ENCODE results near the gene ATXN7.

The ATXN7 gene

DNA sequence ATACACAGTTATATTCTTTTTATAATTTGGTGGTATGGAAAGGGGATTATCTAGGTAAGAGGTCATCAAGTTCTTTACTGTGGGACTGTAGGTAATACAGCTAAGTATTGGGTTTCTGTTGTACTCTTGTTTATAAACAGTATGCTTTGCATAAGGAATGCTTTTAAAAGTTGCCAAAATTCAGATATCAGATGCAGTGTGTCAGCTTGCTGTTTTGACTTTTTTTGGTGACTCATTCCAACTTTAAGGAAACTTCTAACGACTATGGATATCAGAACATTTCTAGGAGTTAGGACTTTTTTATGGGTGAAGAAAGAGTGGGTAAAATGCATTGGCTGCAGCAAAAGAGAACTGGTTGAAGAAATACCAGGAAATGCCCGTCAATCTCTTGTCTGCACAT lies 45.8 kb downstream of the ATXN7 start:
- no peak for DNase-seq

DNA sequence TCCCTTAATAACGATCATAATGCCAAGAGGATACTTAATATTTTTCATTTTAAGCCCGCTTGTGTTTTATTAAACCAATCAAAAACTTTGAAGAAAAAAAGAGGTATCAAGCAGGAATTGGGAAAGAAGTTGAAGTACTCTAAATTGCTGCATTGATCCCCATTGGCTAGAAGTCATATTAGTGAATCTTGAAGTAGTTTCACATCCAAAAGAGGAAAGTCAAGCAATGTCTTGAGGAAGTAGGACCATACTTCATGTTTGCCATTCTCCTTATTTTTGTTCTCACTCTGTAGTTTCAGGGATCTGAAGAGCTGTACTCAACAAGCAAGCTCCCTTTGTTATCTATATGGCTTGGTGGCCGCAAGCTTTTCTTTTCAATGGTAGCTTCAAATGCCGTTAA lies 46.3 kb downstream of the ATXN7 start:
- no peak for DNase-seq

DNA sequence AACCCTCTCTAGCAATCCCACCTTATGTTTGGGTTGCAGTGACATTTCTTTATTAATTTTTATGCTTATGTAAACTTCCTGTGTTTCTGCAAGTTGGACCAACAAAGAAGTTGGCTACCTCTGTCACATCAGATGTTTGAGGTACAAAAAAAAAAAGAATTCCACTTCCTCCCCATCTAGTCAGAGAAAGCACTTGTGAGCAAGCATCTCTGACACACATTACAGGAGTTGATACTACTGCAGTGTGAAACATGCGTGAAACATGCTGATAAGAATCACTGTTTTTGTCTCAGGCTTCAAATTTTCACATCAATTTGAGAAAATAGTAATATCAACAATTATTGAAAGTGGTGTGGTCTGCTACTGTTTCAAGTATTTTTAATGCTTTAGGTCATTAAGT lies 47.2 kb downstream of the ATXN7 start:
- peak; percentile 24 for DNase-seq

DNA sequence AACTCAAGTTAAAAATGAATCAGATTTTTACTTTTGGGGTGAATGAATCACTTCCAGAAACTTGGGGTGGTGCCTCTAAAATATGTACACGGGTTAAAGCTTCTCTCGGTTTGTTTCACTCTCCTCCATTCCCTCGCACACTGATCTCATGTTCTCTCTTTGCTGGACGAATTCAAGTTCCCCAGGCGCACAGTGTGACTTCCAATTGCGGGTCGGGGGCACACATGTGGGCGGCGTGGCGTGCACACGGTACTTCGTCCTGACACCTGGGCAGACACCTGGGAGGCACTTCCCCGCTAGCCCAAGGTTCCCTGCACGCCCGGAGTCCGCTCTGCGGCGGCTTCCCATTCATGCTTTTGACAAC lies 47.8 kb downstream of the ATXN7 start:
- DNase-seq = no peak

DNA sequence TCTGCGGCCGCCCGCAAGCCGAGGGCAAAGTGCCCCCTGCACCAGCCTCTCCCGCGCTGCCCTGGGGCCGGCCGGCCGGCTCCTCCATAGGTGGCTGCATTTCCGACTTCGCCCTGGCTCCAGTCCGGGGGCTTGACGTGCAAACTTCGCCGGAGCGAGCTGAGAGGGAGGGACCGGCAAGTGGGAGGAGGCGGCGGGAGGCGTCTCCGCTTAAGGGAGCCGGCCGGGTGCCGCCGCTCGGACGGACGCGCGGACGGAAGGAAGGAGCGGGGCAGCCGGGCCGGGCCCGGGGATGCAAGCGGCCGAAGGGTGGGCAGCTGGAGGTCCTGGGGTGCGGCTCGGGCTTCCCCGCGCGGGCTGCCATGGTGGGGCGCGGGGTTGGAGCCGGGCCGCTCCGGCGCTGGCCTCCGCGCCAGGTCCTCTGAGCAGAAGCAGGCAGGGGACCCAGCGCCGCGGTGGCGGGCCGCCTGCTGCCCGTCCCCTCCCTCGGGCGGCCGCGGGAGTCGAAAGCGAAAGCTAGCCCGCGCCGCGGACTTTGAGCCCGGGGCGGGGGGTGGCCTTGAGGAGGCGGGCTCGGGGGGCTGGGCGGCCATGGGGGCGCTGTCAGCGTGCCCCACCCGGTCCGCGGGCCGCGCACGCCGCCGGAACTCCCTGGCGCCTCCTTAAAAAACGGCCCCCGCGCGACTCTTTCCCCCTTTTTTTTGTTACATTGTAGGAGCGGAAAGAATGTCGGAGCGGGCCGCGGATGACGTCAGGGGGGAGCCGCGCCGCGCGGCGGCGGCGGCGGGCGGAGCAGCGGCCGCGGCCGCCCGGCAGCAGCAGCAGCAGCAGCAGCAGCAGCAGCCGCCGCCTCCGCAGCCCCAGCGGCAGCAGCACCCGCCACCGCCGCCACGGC lies 48.5 kb downstream of the ATXN7 start, which contains the start of gene SCAANT1:
Gene SCAANT1 (minus strand): TSS at position 511 of the 895 bp plus-strand sequence.
- peak; percentile 89 for DNase-seq

DNA sequence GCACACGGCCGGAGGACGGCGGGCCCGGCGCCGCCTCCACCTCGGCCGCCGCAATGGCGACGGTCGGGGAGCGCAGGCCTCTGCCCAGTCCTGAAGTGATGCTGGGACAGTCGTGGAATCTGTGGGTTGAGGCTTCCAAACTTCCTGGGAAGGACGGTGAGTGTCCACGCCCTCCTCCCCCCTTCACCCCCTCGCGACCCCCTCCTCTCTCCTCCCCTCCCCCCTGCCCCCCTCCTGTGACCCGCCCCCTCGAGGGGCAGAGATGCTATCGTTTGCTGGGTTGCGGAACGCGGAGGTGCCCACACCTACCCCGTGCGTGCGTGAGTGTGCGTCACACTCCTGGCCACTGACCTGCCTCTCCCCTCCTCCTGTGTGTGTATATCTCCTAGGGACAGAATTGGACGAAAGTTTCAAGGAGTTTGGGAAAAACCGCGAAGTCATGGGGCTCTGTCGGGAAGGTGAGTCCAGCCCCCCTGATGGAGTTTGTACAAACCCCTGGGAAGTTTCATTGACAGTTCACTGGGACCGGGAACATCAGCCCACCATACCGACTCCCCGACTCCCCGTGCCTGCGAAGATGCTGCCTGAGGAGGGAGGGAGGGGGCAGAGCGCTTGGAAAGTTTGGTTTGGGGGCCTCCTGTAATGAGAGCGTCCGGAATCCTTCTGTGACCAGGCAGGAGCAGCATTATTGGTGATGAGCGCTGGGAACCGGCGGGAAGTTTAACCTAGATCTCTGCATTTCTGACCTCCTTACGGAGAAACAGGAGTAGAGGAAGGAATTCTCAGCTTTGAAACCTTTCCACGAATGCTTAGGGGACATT lies 49.3 kb downstream of the ATXN7 start:
- peak; percentile 52 for DNase-seq

DNA sequence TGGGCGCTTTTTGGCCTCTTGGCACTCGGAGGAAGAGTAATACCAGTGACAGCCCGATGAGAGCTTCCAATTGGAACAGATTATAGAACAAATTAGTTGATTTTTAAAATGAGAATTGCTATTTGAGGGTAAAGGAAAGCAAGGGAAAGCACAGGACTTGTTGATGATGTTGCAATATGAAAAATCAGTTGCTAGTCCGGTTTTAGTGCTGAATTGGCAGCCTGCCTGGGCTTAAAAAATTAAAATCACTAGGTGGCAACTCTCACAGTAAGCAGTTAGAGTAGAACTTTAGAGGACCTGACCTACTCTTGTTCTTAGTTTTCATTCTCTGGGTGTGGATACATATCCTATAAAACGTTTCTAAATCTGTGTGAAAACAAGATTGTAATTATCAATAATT lies 50.6 kb downstream of the ATXN7 start:
- peak; percentile 79 for DNase-seq

DNA sequence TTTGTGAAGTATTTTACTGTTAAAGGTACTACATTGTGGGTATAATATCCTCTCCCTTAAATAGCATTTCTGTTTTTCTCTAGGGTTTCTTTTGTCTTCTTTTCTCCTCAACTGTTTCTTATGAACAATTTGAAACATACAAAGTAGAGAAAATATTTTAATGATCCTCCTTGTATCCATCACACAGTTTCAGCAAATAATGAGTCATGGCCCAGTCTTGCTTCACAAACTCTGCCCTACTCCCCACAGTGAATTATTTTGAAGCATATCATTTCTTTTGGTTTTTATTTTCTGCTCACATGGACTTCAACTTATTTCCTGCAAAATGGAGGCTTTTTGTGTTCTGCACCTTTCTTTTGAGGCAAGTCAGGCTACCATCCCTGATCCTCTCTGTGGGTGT lies 54.7 kb downstream of the ATXN7 start:
- no peak for DNase-seq

DNA sequence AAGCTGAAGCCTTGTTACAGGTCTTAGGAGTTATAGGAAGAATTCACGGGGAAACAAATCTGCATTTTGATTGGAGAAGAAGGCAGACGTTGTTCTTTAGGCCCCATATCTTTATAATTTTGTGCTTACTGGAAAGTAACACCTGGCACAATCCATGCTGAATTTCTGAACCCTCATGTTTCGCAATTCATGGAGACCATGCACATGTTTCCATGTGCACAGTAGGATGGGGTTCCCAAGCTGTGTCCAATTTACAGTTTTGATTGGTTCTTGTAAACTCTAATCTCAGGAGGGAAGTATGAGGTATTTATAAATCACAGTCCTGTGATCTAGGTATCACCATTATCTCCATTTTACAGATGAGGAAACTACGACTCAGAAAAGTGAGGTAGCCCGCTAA lies 56.3 kb downstream of the ATXN7 start:
- DNase-seq = no peak

DNA sequence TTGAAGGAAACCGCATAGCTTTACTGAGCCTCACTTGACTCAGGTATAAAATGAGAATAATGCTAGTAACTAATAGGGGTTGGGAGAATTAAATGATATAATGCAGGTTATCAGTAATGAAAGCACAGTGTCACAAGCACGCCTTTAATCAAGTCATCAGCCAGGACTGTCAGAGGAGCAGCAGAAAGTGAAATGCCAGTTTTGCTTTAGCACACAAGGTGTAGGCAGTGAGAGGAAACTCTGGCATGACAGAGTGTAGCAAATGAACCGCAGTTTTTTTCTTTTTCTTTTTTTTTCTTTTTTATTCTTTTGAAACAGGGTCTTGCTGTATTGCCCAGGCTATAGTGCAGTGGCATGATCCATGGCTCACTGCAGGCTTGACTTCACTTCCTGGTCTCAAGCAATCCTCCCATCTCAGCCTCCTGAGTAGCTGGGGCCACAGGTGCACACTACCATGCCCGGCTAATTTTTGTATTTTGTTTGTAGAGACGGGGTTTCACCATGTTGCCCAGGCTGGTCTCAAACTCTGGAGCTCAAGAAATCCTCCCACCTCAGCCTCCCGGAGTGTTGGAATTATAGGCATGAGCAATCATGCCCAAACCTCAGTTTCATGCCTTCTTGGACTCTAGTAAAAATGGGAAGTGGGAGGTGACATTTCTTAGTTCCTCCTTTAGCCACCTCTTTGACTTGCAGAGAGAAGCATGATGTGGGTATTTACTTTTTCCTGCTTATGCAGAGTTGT lies 58.2 kb downstream of the ATXN7 start:
- peak; percentile 68 for DNase-seq

DNA sequence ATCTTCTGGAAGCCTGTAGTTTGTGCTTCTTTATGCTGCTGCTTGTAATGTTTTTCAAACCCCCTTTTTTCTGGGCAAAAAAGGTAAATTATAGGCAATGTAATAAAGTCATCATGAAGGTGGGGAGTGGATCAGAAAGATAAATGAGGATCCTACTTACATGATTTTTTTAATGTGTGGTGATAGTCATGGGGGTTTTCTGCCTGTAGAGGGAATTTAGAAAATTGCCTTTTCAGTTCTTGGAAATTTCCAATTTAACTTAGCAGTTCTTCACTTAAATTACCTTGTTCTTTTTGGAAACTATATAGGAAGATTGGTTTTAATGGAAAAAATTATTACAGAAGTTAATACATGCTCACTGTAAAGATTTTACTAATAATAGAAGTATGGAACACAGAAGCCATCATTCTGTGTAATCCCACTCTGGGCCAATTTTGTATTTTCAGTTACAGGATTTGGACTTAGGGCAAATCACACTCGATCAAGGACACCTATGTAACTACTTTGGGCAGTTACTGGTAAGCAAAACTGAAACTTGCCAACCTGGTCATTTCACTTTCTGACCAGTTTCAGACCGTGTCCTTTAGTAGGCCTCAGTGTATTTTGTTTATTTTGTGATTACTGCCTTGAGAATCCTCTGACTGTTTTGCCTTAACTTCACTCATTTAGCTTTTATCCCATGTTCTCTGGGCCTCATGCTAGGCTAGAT lies 59.0 kb downstream of the ATXN7 start:
- DNase-seq = peak; percentile 64

DNA sequence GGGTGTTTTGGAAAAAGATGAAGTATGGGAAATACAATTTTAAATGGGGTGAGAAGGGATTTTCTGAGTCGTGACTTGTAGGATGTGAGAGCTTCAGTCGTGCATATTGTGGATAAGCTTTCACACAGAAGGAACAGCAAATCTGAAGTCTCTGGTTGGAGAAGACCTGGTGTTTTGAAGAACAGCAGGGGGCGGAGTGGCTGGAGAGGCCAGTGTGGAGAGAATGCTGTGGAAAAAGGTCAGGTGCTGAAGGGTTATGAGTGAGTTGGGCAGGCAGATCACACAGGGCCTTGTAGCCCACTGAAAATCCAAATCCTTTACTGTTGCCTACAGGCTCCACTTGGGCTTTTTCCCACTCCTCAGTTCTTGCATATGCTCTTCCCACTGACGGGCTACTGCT lies 62.6 kb downstream of the ATXN7 start:
- no peak for DNase-seq

DNA sequence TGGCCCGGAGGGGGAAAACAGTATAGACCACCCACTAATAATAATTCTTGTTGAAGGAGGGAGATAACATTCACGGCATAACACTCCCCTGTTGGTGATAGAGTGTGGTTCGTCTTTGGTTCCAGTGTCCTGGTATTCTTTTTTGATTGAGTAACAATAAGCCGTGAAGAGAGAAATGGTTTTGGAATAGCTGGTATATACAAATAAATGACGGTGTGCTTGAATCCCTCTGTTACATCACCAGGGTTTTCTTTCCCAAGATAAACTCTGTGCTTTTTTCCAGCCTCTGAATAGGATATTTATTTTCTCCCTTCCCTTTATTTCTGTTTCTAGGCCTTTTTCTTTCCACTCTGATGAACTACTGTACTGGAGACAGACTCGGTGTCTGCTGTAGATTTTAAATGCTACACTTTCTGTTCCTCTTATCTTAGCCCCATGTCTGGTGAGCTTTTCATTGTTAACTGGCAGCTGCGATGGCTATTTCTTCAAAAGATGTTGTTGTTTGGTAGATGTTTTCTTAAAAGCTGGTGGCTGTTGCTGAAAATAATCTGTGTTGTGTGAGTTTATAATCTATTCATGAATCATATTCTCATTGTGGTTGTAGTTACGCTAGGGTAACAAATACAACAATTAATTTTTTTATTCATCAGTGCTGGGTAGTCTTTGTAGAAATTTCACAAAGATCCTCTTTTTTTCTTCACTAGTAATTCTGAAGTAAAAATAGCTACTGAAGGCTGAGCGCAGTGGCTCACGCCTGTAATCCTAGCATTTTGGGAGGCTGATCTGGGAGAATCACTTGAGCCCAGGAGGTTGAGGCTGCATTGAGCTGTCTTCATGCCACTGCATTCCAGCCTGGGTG lies 64.0 kb downstream of the ATXN7 start:
- no peak for DNase-seq

DNA sequence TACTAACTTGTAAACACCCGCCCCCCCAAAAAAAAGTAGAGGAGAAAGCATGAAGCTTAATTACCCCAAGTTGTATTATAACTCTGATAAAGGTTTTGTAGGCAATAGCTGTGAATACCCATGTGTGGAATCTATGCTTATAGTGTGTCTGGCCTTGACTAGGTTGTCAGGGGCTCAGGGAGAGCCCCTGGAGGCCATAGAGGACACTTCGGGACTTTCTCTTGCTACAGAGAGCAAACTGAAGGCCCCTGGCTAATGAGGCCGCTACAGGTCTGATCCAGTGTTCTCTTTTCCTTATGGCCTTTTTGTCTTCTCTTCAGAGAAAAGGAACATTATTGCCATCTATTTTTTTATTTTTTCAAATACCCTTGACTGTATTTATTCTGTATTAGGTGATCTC lies 67.6 kb downstream of the ATXN7 start:
- no peak for DNase-seq

DNA sequence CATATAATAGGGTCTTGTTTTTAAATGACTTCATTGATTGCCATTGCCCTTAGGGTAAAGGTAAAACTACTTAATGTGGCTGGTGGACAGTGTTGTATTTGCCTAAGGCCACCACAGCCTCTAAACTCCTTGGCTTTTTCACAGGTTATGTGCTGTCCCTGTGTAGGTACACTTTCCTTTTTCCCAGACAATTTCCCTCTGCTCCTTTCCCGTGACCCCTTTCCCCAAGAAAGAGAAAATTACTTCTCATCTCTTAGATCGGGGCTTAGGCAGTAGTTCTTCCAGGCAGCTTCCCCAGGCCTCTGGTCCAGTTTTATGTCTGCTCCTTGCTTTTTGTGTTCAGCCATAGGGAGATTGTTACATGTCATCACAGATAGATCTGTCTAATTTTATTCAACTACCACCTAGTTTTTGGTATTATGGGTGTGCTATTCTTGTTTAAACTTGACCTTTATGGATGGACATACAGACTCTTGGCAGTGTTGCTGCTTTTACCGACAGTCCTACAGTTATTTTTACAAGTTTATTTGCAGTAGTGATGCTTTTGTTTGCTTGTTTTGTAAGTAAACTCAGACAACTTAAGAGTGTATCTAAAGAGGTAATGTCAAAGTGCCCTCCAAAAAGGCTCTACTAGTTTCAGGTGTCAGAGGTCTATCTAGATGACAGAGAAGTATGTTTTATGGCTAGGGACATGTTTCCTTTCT lies 69.0 kb downstream of the ATXN7 start:
- DNase-seq = no peak

DNA sequence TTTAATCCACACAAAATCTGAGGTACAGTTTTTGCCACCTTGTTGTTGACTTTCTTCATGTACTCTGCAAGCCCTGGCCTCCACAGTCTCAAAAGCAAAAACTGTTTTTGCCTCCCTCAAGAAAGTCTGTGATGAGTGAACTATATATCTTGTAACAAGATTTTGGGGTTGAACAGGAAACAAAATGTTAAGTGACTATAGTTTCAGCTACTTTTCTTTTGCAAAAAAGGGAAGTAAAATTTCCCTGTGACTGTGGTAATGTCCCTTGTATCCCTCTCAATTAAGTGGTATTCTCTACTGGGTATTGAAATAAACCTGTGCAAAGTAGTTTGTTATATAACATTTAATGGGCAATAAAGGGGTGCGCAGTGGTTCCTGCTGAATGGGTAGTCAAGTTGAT lies 69.8 kb downstream of the ATXN7 start:
- DNase-seq = peak; percentile 44

DNA sequence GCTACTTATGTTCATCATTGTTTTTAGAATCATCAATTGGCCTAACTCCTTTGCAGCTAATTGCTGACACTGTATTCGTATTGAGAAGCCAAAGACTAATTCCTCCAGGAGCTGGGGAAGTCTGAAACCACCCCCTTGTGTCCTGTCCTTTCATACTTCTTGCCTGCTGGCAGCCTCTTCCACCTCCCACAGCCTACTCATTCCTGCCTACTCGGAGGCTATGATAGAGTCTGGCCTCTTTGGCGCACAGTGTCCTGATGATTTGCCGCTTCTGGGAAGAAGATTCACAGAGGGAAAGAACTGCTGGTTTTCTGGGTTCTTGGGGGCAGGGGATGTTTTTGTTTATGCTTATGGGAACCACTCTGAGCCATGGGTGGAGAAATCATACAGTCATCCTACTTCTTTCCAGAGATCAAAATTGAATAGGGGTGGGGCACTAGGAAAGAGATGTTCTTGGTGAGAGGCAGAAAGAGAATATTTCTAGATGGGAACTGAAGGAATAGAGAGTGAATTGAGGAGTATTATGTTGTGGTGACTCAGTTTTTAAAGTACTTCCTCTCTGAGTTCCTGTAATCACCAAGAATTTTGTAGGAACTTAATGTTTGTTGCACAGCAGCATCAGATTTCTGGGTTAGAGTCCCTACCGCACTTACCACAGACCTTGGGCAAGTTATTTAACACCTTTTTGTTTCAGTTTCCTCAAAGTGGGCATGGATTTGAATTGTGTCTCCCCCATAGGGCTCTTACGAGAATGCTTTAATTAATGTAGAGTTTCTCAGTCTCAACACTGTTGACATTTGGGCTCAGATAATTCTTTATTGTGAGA lies 70.6 kb downstream of the ATXN7 start:
- DNase-seq = no peak

DNA sequence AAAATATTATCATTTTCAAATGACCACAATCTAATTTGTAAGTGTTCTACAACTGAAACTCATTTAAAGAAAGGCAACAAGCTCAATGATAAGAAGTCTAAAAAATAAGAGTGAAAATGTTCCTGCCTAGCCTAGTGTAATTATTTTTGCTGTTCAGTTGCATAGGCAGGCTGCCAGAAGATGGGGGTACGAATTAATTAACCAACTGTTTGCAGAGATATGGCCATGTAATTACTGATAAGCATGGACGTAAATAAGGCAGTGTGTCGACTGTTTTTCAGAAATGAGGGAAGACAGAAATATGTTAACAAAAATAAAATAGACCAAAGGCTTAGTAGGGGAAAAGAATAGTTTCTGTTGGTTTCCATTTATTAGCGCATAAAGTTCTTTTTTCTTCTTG lies 73.3 kb downstream of the ATXN7 start:
- no peak for DNase-seq

DNA sequence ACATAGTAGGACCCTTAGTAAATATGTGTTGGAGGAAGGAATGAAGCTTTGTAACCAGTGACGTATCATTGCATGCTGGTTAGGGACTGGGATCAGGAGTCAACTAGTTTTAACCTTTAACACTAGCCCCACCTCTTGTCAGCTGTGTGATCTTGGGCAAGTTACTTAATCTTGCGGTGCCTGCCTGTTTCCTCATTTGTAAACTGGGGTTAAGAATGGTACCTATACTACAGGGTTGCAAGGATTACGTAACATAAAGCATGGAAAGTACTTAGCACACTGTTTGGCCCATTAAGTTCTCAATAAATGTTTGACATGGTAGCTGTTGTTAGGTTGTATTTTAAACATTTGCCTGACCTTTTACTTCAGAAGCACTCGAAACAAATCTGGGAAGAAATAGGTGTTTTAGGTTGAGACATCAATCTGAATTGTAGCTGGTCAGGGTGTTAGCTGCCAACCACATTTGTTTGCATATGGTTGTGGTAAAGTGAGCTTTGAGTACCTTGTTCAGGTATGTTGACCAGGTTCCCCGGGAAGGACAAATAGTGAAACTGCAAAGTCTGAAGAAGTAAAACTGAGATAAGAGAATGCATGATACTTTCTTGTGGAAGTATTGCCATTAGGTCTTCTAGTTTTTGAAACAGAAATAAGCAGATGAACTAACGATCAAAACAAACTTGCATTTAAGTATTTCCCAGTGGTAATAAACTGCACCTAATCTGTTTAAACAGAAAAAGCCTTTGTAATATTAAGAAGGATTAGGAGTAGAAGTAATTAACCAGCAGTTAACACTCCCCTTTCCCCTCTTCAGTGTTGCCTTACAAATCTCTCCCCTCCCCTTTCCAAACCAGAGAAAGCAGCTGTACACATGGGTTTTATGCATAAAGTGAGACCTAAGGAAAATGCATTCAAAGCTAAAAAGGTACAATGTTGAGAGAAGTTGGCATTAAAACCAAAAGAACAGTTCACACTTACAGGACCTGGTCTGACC lies 74.3 kb downstream of the ATXN7 start:
- DNase-seq = peak; percentile 31
